ENCODE measurements around the gene ITGB5.

Gene ITGB5

DNA sequence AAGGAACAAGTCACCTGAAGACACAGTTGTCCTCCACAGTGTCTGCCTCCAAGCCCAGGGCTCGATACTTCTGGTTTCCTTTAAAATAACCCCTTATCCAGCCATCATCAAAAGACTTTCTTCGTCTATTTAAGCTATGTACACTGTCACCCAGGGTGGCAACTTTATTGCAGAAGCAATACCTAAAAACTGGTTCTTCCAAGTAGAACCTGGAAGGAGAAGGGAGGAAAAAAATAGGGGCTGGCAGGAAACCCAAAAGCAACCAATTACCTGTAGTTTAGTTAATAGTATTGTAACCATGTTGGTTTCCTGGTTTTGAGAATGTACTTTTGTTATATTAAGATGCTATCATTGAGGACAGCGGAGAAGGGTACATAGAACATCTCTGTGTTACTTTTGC, 33.7 kb downstream of the ITGB5 start:
- no peak for TF ChIP-seq EZH2phosphoT487 (IDR thresholded peaks at IDR 0.05; ENCODE audit: low read depth)
- TF ChIP-seq, protein P1, sequence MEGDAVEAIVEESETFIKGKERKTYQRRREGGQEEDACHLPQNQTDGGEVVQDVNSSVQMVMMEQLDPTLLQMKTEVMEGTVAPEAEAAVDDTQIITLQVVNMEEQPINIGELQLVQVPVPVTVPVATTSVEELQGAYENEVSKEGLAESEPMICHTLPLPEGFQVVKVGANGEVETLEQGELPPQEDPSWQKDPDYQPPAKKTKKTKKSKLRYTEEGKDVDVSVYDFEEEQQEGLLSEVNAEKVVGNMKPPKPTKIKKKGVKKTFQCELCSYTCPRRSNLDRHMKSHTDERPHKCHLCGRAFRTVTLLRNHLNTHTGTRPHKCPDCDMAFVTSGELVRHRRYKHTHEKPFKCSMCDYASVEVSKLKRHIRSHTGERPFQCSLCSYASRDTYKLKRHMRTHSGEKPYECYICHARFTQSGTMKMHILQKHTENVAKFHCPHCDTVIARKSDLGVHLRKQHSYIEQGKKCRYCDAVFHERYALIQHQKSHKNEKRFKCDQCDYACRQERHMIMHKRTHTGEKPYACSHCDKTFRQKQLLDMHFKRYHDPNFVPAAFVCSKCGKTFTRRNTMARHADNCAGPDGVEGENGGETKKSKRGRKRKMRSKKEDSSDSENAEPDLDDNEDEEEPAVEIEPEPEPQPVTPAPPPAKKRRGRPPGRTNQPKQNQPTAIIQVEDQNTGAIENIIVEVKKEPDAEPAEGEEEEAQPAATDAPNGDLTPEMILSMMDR (IDR thresholded peaks at IDR 0.05; ENCODE audit: low read depth, low read length), result no peak
- Histone ChIP-seq H3K27me3 (ENCODE audit: low read depth, low read length) (0 out of 2 replicates have a peak, but pooled peaks cover 5% of the 10 kb centered on the region), H3K4me1 (ENCODE audit: low read length) (no peaks in the 10 kb centered on the region), H3K9ac (ENCODE audit: low read length) (no peak overlapping the region), H2AFZ (ENCODE audit: low read depth, low read length) (no peak overlapping the region), H4K20me1 (ENCODE audit: insufficient read depth, low read length) (no peaks in the 10 kb centered on the region), H3K27ac (ENCODE audit: low read length) (no peak overlapping the region), H3K4me2 (ENCODE audit: low read length) (no peak overlapping the region), H3K36me3 (replicated peaks; ENCODE audit: low read depth, low read length) (no peaks in the 10 kb centered on the region), H3K4me3 (ENCODE audit: low read length) (no peak overlapping the region), H3K79me2 (ENCODE audit: low read length) (no peaks in the 10 kb centered on the region), H3K9me3 (ENCODE audit: insufficient read depth, low read length) (no peaks in the 10 kb centered on the region)

DNA sequence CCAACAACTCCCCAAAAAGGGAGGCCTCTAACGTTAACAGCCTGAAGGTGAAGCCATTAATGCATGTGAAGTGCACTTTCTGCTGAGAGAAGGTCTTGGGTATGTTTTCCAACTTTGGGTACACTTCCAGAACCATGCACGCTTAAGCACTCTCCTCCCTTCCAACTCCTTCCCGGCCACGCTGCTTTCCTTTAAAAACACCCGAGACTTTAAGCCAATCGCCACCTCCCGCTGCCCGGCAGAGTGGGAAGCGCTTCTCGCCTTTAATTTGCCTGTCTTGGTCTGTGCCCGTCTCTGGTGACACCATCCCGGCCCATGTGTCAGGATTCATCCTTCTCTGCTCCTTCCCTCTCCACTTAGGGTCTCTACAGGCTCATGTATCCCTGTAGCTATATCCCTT, 35.3 kb downstream of the ITGB5 start:
- H4K20me1 ChIP-seq (ENCODE audit: insufficient read depth, low read length), result no peaks in the 10 kb centered on the region
- H3K4me3 ChIP-seq (ENCODE audit: low read length), result no peak overlapping the region
- no peak overlapping the region for H3K4me2 ChIP-seq (ENCODE audit: low read length)
- H3K27me3 ChIP-seq (ENCODE audit: low read depth, low read length), result 0 out of 2 replicates have a peak, but pooled peaks cover 5% of the 10 kb centered on the region
- no peak overlapping the region for H3K9ac ChIP-seq (ENCODE audit: low read length)
- H3K27ac ChIP-seq (ENCODE audit: low read length), result no peak overlapping the region
- H2AFZ ChIP-seq (ENCODE audit: low read depth, low read length), result no peak overlapping the region
- no peak for TF ChIP-seq EZH2phosphoT487 (IDR thresholded peaks at IDR 0.05; ENCODE audit: low read depth)
- TF ChIP-seq, protein P1 (IDR thresholded peaks at IDR 0.05; ENCODE audit: low read depth, low read length), result no peak
- H3K9me3 ChIP-seq (ENCODE audit: insufficient read depth, low read length), result no peaks in the 10 kb centered on the region
- no peaks in the 10 kb centered on the region for H3K4me1 ChIP-seq (ENCODE audit: low read length)
- no peaks in the 10 kb centered on the region for H3K79me2 ChIP-seq (ENCODE audit: low read length)
- H3K36me3 ChIP-seq (replicated peaks; ENCODE audit: low read depth, low read length), result no peaks in the 10 kb centered on the region

DNA sequence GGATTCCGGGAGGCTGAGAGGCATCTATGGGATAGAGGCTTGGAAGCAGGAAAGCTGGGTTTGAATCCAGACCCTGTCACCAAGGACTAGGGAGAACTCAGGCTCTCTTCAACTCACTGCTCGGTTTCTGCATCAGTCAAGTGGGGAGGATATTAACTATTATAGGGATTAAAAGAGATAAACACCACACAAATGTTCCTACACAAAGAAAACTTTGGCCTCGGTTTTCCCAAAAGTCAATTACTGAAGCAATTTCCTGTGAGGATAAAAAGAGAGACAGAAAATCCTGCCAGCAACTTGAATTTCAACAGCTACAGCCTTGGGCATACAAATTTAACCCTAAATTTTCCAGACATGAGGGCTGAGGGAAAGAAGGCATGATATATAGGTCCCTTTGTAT, 36.0 kb downstream of the ITGB5 start:
- Histone ChIP-seq H3K4me3 (ENCODE audit: low read length) (no peak overlapping the region), H3K27me3 (ENCODE audit: low read depth, low read length) (0 out of 2 replicates have a peak, but pooled peaks cover 5% of the 10 kb centered on the region)
- TF ChIP-seq, protein P1 (IDR thresholded peaks at IDR 0.05; ENCODE audit: low read depth, low read length), result no peak
- TF ChIP-seq EZH2phosphoT487 (IDR thresholded peaks at IDR 0.05; ENCODE audit: low read depth), result no peak

DNA sequence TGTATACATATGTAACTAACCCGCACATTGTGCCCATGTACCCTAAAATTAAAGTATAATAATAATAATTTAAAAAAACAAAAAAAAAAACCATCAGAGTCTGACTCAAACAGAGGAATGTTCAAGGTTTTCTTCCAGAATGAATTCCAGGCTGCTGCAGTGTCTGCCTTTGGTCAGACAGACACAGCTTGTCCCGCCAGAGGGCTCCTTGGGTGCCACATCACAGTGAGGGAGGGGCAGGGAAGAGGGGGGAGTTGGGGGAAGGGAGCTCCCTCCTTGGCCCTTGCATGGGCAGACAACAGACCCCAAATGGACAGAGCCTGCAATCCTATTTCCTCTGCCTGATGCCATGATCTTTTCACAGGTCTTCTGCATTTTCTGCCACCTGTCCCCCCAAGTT, 36.5 kb downstream of the ITGB5 start:
- no peaks in the 10 kb centered on the region for H3K36me3 ChIP-seq (replicated peaks; ENCODE audit: low read depth, low read length)
- no peak overlapping the region for H3K27ac ChIP-seq (ENCODE audit: low read length)
- TF ChIP-seq EZH2phosphoT487 (IDR thresholded peaks at IDR 0.05; ENCODE audit: low read depth), result no peak
- TF ChIP-seq, protein P1 (IDR thresholded peaks at IDR 0.05; ENCODE audit: low read depth, low read length), result no peak
- no peaks in the 10 kb centered on the region for H4K20me1 ChIP-seq (ENCODE audit: insufficient read depth, low read length)
- H3K9me3 ChIP-seq (ENCODE audit: insufficient read depth, low read length), result no peaks in the 10 kb centered on the region
- H3K4me1 ChIP-seq (ENCODE audit: low read length), result no peaks in the 10 kb centered on the region
- no peaks in the 10 kb centered on the region for H3K79me2 ChIP-seq (ENCODE audit: low read length)
- no peak overlapping the region for H2AFZ ChIP-seq (ENCODE audit: low read depth, low read length)
- H3K4me3 ChIP-seq (ENCODE audit: low read length), result no peak overlapping the region
- no peak overlapping the region for H3K4me2 ChIP-seq (ENCODE audit: low read length)
- 0 out of 2 replicates have a peak, but pooled peaks cover 5% of the 10 kb centered on the region for H3K27me3 ChIP-seq (ENCODE audit: low read depth, low read length)
- H3K9ac ChIP-seq (ENCODE audit: low read length), result no peak overlapping the region

More for the DNA sequence above, 36.0 kb downstream of the ITGB5 start:
- Histone ChIP-seq H3K36me3 (replicated peaks; ENCODE audit: low read depth, low read length) (no peaks in the 10 kb centered on the region), H2AFZ (ENCODE audit: low read depth, low read length) (no peak overlapping the region), H3K79me2 (ENCODE audit: low read length) (no peaks in the 10 kb centered on the region), H4K20me1 (ENCODE audit: insufficient read depth, low read length) (no peaks in the 10 kb centered on the region), H3K27ac (ENCODE audit: low read length) (no peak overlapping the region), H3K9me3 (ENCODE audit: insufficient read depth, low read length) (no peaks in the 10 kb centered on the region), H3K9ac (ENCODE audit: low read length) (no peak overlapping the region), H3K4me2 (ENCODE audit: low read length) (no peak overlapping the region), H3K4me1 (ENCODE audit: low read length) (no peaks in the 10 kb centered on the region)
